ENCODE data around the gene HAUS2. TPM values are rescaled to one million over a fixed set of nuclear protein-coding genes. Genes with fewer than 3 reads are reported as not detected.

The HAUS2 gene
- total RNA-seq, 4 donors from 2014 or later = 6.6 to 28.5 (median 16.7) TPM

DNA sequence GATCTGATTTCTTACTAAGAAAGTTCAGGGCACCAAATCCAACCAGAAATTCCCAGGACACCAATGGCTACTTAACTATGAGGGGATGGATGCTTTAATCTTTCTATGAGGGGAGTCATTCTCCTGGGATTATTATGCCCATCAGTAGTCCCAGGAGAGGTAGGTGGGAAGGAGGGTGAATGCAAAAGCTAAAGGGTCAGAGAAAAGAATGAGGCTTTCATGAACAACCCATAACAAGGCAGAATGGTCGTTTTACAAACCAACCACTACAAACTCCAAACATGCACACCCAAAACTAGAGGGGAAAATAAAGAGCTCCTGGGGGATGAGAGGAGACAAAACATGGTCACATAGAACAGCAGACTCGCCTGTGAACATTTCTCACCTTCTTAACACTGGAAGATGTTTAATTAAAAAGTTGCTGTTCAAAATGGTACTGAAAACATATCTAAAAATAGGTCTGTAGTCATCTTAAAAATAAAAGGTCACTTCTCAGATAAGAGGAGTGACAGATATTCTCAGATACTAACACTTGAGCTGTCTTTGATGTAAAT, 30.4 kb downstream of the HAUS2 start:
- H3K27ac ChIP-seq = no peak overlapping the region
- no peaks in the 10 kb centered on the region for H3K9me3 ChIP-seq
- intact Hi-C loops (cut with DNase I) = no loop called here
- 61 to 64% methylated on average over 2 of the region's 2 CpGs for WGBS, 2 donors
- no peaks in the 10 kb centered on the region for H3K36me3 ChIP-seq
- peaks cover 0 to 29% (median 0%) of the 10 kb centered on the region in 4 donors for H3K27me3 ChIP-seq
- no peak for TF ChIP-seq POLR2A (IDR thresholded peaks at IDR 0.05)
- TF ChIP-seq, protein P1, sequence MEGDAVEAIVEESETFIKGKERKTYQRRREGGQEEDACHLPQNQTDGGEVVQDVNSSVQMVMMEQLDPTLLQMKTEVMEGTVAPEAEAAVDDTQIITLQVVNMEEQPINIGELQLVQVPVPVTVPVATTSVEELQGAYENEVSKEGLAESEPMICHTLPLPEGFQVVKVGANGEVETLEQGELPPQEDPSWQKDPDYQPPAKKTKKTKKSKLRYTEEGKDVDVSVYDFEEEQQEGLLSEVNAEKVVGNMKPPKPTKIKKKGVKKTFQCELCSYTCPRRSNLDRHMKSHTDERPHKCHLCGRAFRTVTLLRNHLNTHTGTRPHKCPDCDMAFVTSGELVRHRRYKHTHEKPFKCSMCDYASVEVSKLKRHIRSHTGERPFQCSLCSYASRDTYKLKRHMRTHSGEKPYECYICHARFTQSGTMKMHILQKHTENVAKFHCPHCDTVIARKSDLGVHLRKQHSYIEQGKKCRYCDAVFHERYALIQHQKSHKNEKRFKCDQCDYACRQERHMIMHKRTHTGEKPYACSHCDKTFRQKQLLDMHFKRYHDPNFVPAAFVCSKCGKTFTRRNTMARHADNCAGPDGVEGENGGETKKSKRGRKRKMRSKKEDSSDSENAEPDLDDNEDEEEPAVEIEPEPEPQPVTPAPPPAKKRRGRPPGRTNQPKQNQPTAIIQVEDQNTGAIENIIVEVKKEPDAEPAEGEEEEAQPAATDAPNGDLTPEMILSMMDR (IDR thresholded peaks at IDR 0.05) = no peak
- no peak for DNase-seq
- no peak overlapping the region for H3K4me3 ChIP-seq
- H3K4me1 ChIP-seq = peaks cover 5 to 90% (median 17%) of the 10 kb centered on the region in 3 donors

DNA sequence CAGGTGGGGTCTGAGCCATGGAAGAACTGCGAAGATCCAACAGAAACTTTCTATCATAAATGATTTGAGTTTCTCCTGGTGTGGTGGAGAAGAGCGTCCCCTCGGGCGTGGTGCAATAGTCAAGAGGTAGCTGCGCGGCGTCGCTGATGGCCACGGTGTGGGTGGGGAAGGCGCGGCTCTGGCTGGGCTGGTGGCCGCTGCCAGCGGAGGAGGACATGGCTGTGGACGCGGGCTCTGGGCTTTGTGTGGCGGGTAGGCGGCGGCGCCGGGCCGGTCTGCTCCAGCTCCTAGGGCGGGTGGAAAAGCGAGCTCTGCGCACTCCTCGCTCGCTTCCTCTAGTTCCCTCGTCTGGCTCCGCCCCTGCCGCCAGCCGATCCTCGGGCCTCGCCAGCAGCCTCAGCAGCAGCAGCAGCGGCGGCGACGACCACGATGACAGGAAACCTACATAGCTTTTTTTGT, 32.7 kb downstream of the HAUS2 start:
- intact Hi-C loops (cut with DNase I) = no loop called here
- Histone ChIP-seq H3K4me1 (peaks cover 5 to 82% (median 17%) of the 10 kb centered on the region in 3 donors), H3K9me3 (no peaks in the 10 kb centered on the region), H3K27ac (peak overlapping the region; percentile 32 to 89 (median 70)), H3K27me3 (peaks cover 0 to 22% (median 0%) of the 10 kb centered on the region in 4 donors), H3K36me3 (no peaks in the 10 kb centered on the region), H3K4me3 (peak overlapping the region; percentile 6 to 70 (median 39))
- TF ChIP-seq, protein P1 (IDR thresholded peaks at IDR 0.05) = no peak
- peak in 1 of 4 donors; percentile 48 for TF ChIP-seq POLR2A (IDR thresholded peaks at IDR 0.05)
- WGBS, 2 donors = 0 to 1% methylated on average over 12 to 25 of the region's 37 CpGs
- DNase-seq = peak; percentile 21

DNA sequence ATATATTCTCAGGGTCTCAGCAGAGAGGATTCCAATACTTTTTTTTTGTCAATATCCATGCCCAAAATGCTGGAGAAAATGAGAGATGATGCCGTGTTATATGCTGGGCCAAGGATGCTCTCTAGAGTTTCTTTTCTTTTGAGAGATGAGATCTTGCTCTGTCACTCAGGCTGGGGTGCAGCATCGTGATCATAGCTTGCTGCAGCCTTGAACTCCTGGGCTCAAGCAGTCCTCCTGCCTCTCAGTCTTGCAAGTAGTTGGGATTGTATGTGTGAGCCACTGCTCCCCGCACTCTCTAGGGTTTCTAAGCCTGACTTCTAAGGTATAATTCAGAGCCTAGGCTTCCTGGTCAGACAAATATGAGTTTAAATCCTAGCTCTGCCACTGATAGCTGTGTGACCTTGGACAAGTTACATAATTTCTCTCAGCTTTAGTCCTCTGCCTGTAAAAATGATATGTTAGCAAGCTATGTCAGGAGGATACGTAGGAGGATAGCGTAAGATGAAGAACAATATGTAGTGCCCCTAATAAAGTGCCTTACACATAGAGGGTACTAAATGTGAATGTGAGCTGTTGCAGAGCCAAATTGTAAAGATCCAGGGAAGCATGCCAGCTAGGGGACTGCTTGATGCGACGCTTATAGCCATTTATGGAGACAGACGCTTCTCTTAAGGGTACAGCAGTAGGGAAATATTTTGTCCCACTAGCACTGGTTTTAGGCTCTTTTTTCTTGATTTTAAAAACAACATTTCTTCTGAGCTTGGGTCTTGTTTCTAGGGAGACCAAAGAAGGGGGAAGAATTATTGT, 34.1 kb downstream of the HAUS2 start:
- Histone ChIP-seq H3K4me1 (peaks cover 5 to 68% (median 13%) of the 10 kb centered on the region in 3 donors), H3K9me3 (no peaks in the 10 kb centered on the region), H3K4me3 (peak overlapping the region in 3 of 4 donors; percentile 20 to 31 (median 22)), H3K27me3 (peaks cover 0 to 8% (median 0%) of the 10 kb centered on the region in 4 donors), H3K36me3 (no peaks in the 10 kb centered on the region), H3K27ac (peak overlapping the region in 3 of 4 donors; percentile 47 to 75 (median 65))
- intact Hi-C loops (cut with DNase I) = no loop called here
- TF ChIP-seq, protein P1 (IDR thresholded peaks at IDR 0.05) = no peak
- no peak for TF ChIP-seq POLR2A (IDR thresholded peaks at IDR 0.05)
- DNase-seq = no peak
- WGBS, 2 donors = 78 to 83% methylated on average over 7 to 8 of the region's 8 CpGs

DNA sequence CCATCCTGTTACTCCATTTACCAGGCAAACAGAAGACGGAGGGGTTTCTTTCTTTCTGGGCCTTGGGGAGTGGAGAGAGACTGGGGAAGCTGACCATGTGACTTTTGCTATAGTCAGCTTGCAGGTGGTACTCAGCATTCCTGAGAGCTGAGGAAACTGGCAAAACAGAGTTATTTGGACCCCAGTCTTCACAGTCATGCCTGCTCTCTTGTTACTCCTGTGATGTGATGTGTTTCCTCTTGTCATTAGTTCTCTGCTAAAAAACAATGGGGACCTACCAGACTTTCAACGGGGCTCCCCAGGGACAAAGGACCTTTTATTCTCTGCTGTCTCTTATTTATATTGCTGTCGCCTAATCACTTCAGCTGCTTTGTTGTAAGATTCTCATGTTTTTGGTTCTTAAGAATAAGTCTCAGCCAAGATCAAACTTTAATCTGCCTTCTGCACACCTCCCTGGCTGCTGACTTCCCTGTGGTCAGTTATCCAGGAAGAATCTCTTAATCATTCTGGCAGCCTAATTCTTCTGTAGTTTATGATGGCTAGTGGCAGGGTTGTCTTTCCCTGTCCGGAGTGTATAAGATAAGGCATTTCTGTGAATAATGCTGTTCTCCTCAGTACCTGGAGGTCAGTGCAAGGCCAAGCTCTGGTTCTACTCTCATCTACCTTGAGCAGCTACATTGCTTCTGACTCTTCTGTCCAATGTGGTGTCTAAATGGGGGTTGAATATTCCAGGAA, 35.6 kb downstream of the HAUS2 start:
- Histone ChIP-seq H3K4me3 (peak overlapping the region in 3 of 4 donors; percentile 13 to 31 (median 20)), H3K27ac (peak overlapping the region in 3 of 4 donors; percentile 47 to 75 (median 65))

More for the DNA sequence above, 35.6 kb downstream of the HAUS2 start:
- TF ChIP-seq, protein P1 (IDR thresholded peaks at IDR 0.05) = no peak
- no peak for TF ChIP-seq POLR2A (IDR thresholded peaks at IDR 0.05)
- Histone ChIP-seq H3K4me1 (peaks cover 5 to 55% (median 8%) of the 10 kb centered on the region in 3 donors), H3K27me3 (peaks cover 0 to 4% (median 0%) of the 10 kb centered on the region in 4 donors), H3K36me3 (no peaks in the 10 kb centered on the region), H3K9me3 (no peaks in the 10 kb centered on the region)
- intact Hi-C loops (cut with DNase I) = no loop called here
- DNase-seq = no peak
- 47 to 68% methylated on average over 4 of the region's 4 CpGs for WGBS, 2 donors

All from esophagus squamous epithelium (tissue), 5 donors.